Chondrocyte (in vitro differentiated cells): Measurements from ENCODE around the gene TUBA8. TPM values are rescaled to one million over a fixed set of nuclear protein-coding genes. Genes with fewer than 3 reads are reported as not detected.
"Not testable (repeated sequence)": the region's sequence is repeated elsewhere in the genome, so short reads cannot be mapped to it uniquely, and the experiment has no call there.

Source experiments
- DNase-seq: peaks from one replicate; pipeline ENCODE4 v3.0.0; 2021; ENCODE audit warnings: mixed read lengths, low spot score
- H3K27ac Mint-ChIP-seq: one replicate; pipeline ENCODE4 v1.8.0; 2021; ENCODE audit warnings: mild to moderate bottlenecking, moderate library complexity, mixed read lengths; ENCODE audit not compliant: unreplicated experiment
- H3K27me3 Mint-ChIP-seq: 2 replicates; pipeline ENCODE4 v1.8.0; 2021; ENCODE audit warnings: low read depth, mixed read lengths
- H3K36me3 Mint-ChIP-seq: 2 replicates; pipeline ENCODE4 v1.8.0; 2021; ENCODE audit warnings: low read depth, mixed read lengths
- H3K4me1 Mint-ChIP-seq: 2 replicates; pipeline ENCODE4 v1.8.0; 2021; ENCODE audit warnings: low read depth, mild to moderate bottlenecking, mixed read lengths
- H3K4me3 Mint-ChIP-seq: one replicate; pipeline ENCODE4 v1.8.0; 2021; ENCODE audit warnings: mild to moderate bottlenecking, moderate library complexity, mixed read lengths; ENCODE audit not compliant: unreplicated experiment
- H3K9me3 Mint-ChIP-seq: 2 replicates; pipeline ENCODE4 v1.8.0; 2021; ENCODE audit warnings: low read depth, mixed read lengths
- CTCF ChIP-seq: fragments of 200-600 bp; sonication (generic); IDR thresholded peaks from 2 replicates; pipeline ENCODE4 v1.5.0; 2021; ENCODE audit warnings: antibody characterized with exemption, mild to moderate bottlenecking, moderate library complexity
- total RNA-seq: library from RNA; stranded (reverse); gene quantifications from 3 replicates; pipeline ENCODE4 v1.2.1, GENCODE V29; 2021

Gene TUBA8
- total RNA-seq, 1 donor from 2014 or later = 1.2 TPM

- TF ChIP-seq CTCF = no peak
- Mint-ChIP-seq H3K9me3 (no peaks in the 10 kb centered on the region), H3K36me3 (no peaks in the 10 kb centered on the region), H3K4me1 (peaks cover 11% of the 10 kb centered on the region), H3K27me3 (no peaks in the 10 kb centered on the region), H3K4me3 (no peak overlapping the region), H3K27ac (no peak overlapping the region)
- no peak for DNase-seq
Observed at GRCh38 chr22:18119409-18120110, 9.0 kb downstream of the TUBA8 start.

- Mint-ChIP-seq H3K27ac (no peak overlapping the region), H3K4me3 (no peak overlapping the region), H3K4me1 (peaks cover 9% of the 10 kb centered on the region), H3K36me3 (no peaks in the 10 kb centered on the region), H3K9me3 (no peaks in the 10 kb centered on the region), H3K27me3 (no peaks in the 10 kb centered on the region)
- TF ChIP-seq CTCF = no peak
- DNase-seq = no peak
Observed at GRCh38 chr22:18120857-18121256, 10.2 kb downstream of the TUBA8 start.

GRCh38 chr22:18121506-18121905 is 10.9 kb downstream of the TUBA8 start:
- no peak for DNase-seq
- H3K27ac Mint-ChIP-seq = no peak overlapping the region
- H3K4me3 Mint-ChIP-seq = no peak overlapping the region
- no peaks in the 10 kb centered on the region for H3K27me3 Mint-ChIP-seq
- H3K4me1 Mint-ChIP-seq = peaks cover 5% of the 10 kb centered on the region
- H3K36me3 Mint-ChIP-seq = peaks cover 1% of the 10 kb centered on the region
- no peak for TF ChIP-seq CTCF
- H3K9me3 Mint-ChIP-seq = no peaks in the 10 kb centered on the region

- peak; percentile 36 for TF ChIP-seq CTCF
- no peak for DNase-seq
- H3K4me3 Mint-ChIP-seq = no peak overlapping the region
- H3K9me3 Mint-ChIP-seq = no peaks in the 10 kb centered on the region
- H3K27ac Mint-ChIP-seq = no peak overlapping the region
- H3K4me1 Mint-ChIP-seq = peaks cover 5% of the 10 kb centered on the region
- H3K36me3 Mint-ChIP-seq = peaks cover 6% of the 10 kb centered on the region
- no peaks in the 10 kb centered on the region for H3K27me3 Mint-ChIP-seq
Observed at GRCh38 chr22:18121954-18122554, 11.4 kb downstream of the TUBA8 start.

- not testable (repeated sequence) for H3K9me3 Mint-ChIP-seq, DNase-seq, H3K4me3 Mint-ChIP-seq, H3K4me1 Mint-ChIP-seq, H3K27ac Mint-ChIP-seq, H3K36me3 Mint-ChIP-seq, H3K27me3 Mint-ChIP-seq
Observed at GRCh38 chr22:18123476-18124025, 12.9 kb downstream of the TUBA8 start.
